ENCODE data around the gene SFPQ.
"Not testable (repeated sequence)": the region's sequence is repeated elsewhere in the genome, so short reads cannot be mapped to it uniquely, and the experiment has no call there.

SFPQ gene

GRCh38 chr1:35192853-35193664, at the start of gene SFPQ:
Gene SFPQ (minus strand): TSS chr1:35193145. CDS start chr1:35193049, 96 bp downstream.
- peak; percentile 92 to 97 for DNase-seq

- not testable (repeated sequence) for DNase-seq
Measured at GRCh38 chr1:35236772-35237171, 43.8 kb upstream of the SFPQ start.

GRCh38 chr1:35231287-35231686, 38.3 kb upstream of the SFPQ start:
- DNase-seq: no peak

- DNase-seq: no peak
Measured at GRCh38 chr1:35229587-35230360, 36.8 kb upstream of the SFPQ start.

- no peak for DNase-seq
Measured at GRCh38 chr1:35226546-35226945, 33.6 kb upstream of the SFPQ start.

GRCh38 chr1:35223084-35223630, 30.2 kb upstream of the SFPQ start:
- no peak for DNase-seq

- no peak for DNase-seq
Measured at GRCh38 chr1:35222322-35223083, 29.6 kb upstream of the SFPQ start.

GRCh38 chr1:35220976-35221375, 28.0 kb upstream of the SFPQ start:
- no peak for DNase-seq

- DNase-seq: no peak
Measured at GRCh38 chr1:35215346-35215745, 22.4 kb upstream of the SFPQ start.

GRCh38 chr1:35211120-35211414, 18.1 kb upstream of the SFPQ start:
- no peak for DNase-seq

- no peak for DNase-seq
Measured at GRCh38 chr1:35210321-35211119, 17.6 kb upstream of the SFPQ start.

GRCh38 chr1:35203295-35203694, 10.3 kb upstream of the SFPQ start:
- DNase-seq: no peak

GRCh38 chr1:35202048-35202719, 9.2 kb upstream of the SFPQ start:
- peak; percentile 46 to 54 for DNase-seq

- no peak for DNase-seq
Measured at GRCh38 chr1:35201631-35202030, 8.7 kb upstream of the SFPQ start.

- DNase-seq: peak; percentile 62 to 74
Measured at GRCh38 chr1:35192056-35192852, 691 bp downstream of the SFPQ start.

GRCh38 chr1:35191429-35192055, 1.4 kb downstream of the SFPQ start:
- DNase-seq: no peak

- no peak for DNase-seq
Measured at GRCh38 chr1:35190784-35191183, 2.2 kb downstream of the SFPQ start.

GRCh38 chr1:35188578-35189392, 4.2 kb downstream of the SFPQ start:
- DNase-seq: no peak

GRCh38 chr1:35187816-35188342, 5.1 kb downstream of the SFPQ start:
- no peak for DNase-seq

Measured in NCI-H187 (cell line).